Measurements from ENCODE around the gene NPIPA7.
"Not testable (repeated sequence)": the region's sequence is repeated elsewhere in the genome, so short reads cannot be mapped to it uniquely, and the experiment has no call there.

Gene NPIPA7

DNA sequence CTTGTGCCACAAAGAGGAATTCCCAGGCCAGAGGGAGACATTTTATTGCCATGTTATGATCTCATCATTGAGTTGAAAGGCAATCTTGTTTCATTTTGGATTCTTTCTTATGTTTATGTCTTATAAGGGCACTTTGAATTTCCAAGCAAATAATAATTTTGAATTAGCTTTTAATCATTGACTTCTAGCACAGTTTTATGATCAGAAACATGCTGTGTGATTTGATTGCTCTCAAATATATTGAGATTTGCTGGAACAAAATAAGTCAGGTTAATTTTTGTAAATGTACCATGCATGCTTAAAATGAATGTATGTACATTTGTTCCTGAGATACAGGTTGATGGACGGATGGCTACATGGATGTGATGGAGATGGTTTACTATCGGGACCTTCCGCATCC lies at the start of gene NPIPA7:
Gene NPIPA7 (plus strand): TSS at position 301 of the 400 bp plus-strand sequence. CDS start 105 bp downstream, outside the sequence.
- not testable (repeated sequence) for DNase-seq (ENCODE audit: low read depth in 2 of 2)

DNA sequence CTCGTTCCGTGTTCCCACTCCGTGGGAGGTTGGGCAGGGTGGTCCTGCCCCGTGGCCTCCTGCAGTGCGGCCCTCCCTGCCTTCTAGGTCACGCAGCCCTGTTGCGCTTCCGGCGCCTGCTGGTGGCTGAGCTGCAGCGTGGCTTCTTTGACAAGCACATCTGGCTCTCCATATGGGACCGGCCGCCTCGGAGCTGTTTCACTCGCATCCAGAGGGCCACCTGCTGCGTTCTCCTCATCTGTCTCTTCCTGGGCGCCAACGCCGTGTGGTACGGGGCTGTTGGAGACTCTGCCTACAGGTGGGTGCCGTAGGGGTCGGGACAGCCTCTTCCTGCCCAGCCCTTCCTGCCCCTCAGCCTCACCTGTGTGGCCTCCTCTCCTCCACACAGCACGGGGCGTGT lies 47.5 kb upstream of the NPIPA7 start:
- not testable (repeated sequence) for DNase-seq (ENCODE audit: low read depth in 2 of 2)

- DNase-seq (ENCODE audit: low read depth in 2 of 2) = not testable (repeated sequence)
These were observed 21.4 kb upstream of the NPIPA7 start for GRCh38 chr16:16357556-16357955.

DNA sequence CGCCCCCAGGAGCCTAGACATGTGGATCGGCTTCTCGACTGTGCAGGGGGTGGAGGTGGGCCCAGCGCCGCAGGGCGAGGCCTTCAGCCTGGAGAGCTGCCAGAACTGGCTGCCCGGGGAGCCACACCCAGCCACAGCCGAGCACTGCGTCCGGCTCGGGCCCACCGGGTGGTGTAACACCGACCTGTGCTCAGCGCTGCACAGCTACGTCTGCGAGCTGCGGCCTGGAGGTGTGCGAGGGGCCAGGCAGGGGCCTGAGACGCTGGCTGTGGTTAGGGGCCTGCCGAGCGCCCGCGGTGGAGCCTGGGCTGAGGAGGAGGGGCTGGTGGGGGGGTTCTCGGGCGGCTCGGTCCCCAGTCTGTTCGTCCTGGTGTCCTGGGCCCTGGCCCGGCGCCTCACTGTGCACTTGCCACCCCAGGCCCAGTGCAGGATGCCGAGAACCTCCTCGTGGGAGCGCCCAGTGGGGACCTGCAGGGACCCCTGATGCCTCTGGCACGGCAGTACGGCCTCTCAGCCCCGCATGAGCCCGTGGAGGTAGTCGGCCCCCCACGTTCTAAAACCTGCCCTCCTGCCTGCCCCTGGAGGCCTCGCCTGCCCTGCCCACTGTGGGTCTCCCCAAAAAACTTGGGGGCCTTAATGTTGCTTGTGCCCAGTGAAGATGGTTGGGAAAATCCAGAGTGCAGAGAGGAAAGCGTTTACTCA lies 20.2 kb upstream of the NPIPA7 start:
- not testable (repeated sequence) for DNase-seq (ENCODE audit: low read depth in 2 of 2)

DNA sequence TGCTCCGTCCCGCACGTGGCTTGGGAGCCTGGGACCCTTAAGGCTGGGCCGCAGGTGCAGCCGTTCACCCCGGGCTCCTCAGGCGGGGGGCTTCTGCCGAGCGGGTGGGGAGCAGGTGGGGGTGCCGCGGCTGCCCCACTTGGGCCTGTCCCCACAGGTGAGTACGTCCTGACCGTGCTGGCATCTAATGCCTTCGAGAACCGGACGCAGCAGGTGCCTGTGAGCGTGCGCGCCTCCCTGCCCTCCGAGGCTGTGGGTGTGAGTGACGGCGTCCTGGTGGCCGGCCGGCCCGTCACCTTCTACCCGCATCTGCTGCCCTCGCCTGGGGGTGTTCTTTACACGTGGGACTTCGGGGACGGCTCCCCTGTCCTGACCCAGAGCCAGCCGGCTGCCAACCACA lies 15.3 kb upstream of the NPIPA7 start:
- DNase-seq (ENCODE audit: low read depth in 2 of 2) = not testable (repeated sequence)

DNA sequence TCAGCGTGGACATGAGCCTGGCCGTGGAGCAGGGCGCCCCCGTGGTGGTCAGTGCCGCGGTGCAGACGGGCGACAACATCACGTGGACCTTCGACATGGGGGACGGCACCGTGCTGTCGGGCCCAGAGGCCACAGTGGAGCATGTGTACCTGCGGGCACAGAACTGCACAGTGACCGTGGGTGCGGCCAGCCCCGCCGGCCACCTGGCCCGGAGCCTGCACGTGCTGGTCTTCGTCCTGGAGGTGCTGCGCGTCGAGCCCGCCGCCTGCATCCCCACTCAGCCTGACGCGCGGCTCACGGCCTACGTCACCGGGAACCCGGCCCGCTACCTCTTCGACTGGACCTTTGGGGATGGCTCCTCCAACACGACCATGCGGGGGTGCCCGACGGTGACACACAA lies 14.8 kb upstream of the NPIPA7 start:
- not testable (repeated sequence) for DNase-seq (ENCODE audit: low read depth in 2 of 2)

DNA sequence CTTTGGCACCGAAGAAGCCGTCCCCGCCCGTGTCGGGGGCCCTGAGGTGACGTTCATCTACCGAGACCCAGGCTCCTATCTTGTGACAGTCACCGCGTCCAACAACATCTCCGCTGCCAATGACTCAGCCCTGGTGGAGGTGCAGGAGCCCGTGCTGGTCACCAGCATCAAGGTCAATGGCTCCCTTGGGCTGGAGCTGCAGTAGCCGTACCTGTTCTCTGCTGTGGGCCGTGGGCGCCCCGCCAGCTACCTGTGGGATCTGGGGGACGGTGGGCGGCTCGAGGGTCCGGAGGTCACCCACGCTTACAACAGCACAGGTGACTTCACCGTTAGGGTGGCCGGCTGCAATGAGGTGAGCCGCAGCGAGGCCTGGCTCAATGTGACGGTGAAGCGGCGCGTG lies 14.2 kb upstream of the NPIPA7 start:
- DNase-seq (ENCODE audit: low read depth in 2 of 2) = not testable (repeated sequence)

DNA sequence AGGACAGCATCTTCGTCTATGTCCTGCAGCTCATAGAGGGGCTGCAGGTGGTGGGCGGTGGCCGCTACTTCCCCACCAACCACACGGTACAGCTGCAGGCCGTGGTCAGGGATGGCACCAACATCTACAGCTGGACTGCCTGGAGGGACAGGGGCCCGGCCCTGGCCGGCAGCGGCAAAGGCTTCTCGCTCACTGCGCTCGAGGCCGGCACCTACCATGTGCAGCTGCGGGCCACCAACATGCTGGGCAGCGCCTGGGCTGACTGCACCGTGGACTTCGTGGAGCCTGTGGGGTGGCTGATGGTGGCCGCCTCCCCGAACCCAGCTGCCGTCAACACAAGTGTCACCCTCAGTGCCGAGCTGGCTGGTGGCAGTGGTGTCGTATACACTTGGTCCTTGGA lies 13.6 kb upstream of the NPIPA7 start:
- not testable (repeated sequence) for DNase-seq (ENCODE audit: low read depth in 2 of 2)

DNA sequence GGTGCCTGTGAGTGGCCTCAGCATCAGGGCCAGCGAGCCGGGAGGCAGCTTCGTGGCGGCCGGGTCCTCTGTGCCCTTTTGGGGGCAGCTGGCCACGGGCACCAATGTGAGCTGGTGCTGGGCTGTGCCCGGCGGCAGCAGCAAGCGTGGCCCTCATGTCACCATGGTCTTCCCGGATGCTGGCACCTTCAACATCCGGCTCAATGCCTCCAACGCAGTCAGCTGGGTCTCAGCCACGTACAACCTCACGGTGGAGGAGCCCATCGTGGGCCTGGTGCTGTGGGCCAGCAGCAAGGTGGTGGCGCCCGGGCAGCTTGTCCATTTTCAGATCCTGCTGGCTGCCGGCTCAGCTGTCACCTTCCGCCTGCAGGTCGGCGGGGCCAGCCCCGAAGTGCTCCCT lies 13.1 kb upstream of the NPIPA7 start:
- not testable (repeated sequence) for DNase-seq (ENCODE audit: low read depth in 2 of 2)

GRCh38 chr16:16366552-16367284 lies 12.2 kb upstream of the NPIPA7 start:
- DNase-seq (ENCODE audit: low read depth in 2 of 2) = not testable (repeated sequence)

DNA sequence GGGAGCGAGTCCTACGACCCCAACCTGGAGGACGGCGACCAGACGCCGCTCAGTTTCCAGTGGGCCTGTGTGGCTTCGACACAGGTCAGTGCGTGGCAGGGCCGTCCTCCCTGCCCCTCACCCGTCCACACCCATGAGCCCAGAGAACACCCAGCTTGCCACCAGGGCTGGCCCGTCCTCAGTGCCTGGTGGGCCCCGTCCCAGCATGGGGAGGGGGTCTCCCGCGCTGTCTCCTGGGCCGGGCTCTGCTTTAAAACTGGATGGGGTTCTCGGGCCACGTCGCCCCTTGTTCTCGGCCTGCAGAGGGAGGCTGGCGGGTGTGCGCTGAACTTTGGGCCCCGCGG lies 11.7 kb upstream of the NPIPA7 start:
- not testable (repeated sequence) for DNase-seq (ENCODE audit: low read depth in 2 of 2)

DNA sequence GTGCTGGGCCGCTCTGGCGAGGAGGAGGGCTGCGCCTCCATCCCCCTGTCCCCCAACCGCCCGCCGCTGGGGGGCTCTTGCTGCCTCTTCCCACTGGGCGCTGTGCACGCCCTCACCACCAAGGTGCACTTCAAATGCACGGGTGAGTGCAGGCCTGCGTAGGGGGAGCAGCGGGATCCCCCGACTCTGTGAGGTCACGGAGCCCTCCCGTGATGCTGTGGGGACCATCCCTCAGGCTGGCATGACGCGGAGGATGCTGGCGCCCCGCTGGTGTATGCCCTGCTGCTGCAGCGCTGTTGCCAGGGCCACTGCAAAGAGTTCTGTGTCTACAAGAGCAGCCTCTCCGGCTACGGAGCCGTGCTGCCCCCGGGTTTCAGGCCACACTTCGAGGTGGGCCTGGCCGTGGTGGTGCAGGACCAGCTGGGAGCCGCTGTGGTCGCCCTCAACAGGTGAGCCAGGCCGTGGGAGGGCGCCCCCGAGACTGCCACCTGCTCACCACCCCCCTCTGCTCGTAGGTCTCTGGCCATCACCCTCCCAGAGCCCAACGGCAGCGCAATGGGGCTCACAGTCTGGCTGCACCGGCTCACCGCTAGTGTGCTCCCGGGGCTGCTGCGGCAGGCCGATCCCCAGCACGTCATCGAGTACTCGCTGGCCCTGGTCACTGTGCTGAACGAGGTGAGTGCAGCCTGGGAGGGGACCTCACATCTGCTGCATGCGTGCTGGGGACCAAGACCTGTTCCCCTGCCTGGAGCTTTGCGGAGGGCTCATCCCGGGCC lies 9.7 kb upstream of the NPIPA7 start:
- not testable (repeated sequence) for DNase-seq (ENCODE audit: low read depth in 2 of 2)

DNA sequence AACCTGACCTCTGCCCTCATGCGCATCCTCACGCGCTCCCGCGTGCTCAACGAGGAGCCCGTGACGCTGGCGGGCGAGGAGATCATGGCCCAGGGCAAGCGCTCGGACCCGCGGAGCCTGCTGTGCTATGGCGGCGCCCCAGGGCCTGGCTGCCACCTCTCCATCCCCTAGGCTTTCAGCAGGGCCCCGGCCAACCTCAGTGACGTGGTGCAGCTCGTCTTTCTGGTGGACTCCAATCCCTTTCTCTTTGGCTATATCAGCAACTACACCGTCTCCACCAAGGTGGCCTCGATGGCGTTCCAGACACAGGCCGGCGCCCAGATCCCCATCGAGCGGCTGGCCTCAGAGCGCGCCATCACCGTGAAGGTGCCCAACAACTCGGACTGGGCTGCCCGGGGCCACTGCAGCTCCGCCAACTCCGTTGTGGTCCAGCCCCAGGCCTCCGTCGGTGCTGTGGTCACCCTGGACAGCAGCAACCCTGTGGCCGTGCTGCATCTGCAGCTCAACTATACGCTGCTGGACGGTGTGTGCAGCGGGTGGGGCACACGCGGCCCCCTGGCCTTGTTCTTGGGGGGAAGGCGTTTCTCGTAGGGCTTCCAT lies 7.7 kb upstream of the NPIPA7 start:
- not testable (repeated sequence) for DNase-seq (ENCODE audit: low read depth in 2 of 2)

DNA sequence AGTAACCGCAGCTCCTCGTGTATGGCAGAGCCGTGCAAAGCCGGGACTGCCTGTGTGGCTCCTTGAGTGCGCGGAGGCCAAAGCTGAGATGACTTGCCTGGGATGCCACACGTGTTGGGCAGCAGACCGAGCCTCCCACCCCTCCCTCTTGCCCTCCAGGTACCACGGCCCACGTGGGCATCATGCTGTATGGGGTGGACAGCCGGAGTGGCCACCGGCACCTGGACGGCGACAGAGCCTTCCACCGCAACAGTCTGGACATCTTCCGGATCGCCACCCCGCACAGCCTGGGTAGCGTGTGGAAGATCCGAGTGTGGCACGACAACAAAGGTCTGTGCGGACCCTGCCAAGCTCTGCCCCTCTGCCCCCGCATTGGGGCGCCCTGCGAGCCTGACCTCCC lies 4.7 kb upstream of the NPIPA7 start:
- not testable (repeated sequence) for DNase-seq (ENCODE audit: low read depth in 2 of 2)

- DNase-seq (ENCODE audit: low read depth in 2 of 2) = not testable (repeated sequence)
These were observed 20.7 kb downstream of the NPIPA7 start for GRCh38 chr16:16399685-16400084.

- not testable (repeated sequence) for DNase-seq (ENCODE audit: low read depth in 2 of 2)
These were observed 23.4 kb downstream of the NPIPA7 start for GRCh38 chr16:16402333-16402732.

- DNase-seq (ENCODE audit: low read depth in 2 of 2) = not testable (repeated sequence)
These were observed 25.3 kb downstream of the NPIPA7 start for GRCh38 chr16:16404283-16404682.

GRCh38 chr16:16405421-16405820 lies 26.5 kb downstream of the NPIPA7 start:
- not testable (repeated sequence) for DNase-seq (ENCODE audit: low read depth in 2 of 2)

GRCh38 chr16:16408430-16408829 lies 29.5 kb downstream of the NPIPA7 start:
- DNase-seq (ENCODE audit: low read depth in 2 of 2) = not testable (repeated sequence)

DNA sequence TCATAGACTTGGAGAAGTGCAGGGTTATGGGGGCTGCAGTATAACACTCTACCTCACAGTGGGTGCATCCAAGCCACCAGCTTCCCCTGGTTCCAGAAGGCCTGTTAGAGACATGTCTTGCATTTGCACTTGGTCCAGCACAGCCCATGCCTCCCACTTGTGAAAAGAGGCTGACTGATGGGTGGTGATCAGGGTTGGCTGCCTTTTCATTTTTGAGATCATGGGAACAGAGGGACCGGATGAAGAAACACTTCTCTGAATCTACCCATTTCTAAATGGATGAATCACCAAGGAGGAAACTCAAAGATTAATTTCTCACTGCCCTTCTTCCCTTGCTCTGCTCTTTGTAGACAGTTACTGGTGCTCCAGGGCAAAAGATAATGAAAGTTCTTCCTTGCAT lies 34.8 kb downstream of the NPIPA7 start:
- DNase-seq (ENCODE audit: low read depth in 2 of 2) = not testable (repeated sequence)

DNA sequence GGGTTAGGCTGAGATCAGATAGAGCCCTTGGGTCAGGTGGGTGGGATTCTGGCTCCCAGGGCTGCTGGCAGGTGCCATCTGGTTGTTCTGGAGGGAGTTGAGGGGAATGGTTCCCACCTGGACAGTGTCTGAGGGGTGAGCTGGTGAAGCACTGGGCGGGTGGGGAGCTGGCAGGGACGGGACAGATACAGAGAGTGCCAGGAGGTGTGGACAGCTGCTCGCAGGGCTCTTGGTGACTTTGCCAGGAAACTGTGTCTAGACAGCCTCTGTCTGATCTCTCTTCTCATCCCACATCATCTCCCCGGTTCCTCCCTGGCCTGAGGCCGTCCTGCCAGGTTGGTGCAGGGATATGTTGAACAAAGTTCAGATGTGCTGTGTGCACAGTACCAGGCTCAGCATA lies 38.1 kb downstream of the NPIPA7 start:
- DNase-seq (ENCODE audit: low read depth in 2 of 2) = not testable (repeated sequence)
